NOMO-1 treated with DMSO at 0.1 percent for 48 hours (cell line): ENCODE results near the gene AIG1.
"Not testable (repeated sequence)": the region's sequence is repeated elsewhere in the genome, so short reads cannot be mapped to it uniquely, and the experiment has no call there.

ENCODE experiments used
- DNase-seq: peaks from one replicate; lab custom pipeline; 2025; ENCODE audit not compliant: unreplicated experiment; lab: John Stamatoyannopoulos, UW

AIG1 gene, protein sequence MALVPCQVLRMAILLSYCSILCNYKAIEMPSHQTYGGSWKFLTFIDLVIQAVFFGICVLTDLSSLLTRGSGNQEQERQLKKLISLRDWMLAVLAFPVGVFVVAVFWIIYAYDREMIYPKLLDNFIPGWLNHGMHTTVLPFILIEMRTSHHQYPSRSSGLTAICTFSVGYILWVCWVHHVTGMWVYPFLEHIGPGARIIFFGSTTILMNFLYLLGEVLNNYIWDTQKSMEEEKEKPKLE

DNA sequence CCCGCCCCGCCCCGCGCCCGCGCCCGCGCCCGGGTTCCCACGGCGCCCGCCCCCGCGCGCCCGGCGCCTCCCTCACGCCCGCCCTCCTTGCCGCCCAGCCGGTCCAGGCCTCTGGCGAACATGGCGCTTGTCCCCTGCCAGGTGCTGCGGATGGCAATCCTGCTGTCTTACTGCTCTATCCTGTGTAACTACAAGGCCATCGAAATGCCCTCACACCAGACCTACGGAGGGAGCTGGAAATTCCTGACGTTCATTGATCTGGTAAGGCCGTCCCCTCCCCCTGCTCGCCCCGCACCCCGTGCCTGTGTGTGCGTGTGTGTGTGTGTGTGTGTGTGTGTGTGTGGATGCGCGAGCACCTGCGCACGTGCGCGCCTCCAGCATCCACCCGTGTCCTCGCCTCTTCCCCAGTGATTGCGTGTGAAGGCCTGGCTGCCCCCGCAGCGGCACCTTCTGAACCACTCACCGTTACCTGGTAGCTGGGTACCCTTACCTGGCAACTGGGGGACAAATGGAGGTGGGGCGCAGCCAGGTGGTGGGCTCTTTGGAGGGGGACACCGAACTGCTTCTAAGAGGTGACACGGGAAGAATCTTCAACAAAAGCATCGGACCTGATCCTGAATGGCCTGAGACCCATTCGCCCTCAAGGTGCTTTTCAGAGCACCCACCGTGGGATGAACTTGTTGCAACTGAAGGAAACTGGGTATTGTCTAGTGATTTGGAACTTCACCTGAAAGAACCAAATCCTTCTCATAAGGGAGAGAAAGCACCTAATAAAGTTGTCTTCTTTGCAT, at the start of gene AIG1:
TSS of gene AIG1 (plus strand) at position 84 of the 791 bp plus-strand sequence. CDS start at position 121, 37 bp downstream.
- no peak for DNase-seq

DNA sequence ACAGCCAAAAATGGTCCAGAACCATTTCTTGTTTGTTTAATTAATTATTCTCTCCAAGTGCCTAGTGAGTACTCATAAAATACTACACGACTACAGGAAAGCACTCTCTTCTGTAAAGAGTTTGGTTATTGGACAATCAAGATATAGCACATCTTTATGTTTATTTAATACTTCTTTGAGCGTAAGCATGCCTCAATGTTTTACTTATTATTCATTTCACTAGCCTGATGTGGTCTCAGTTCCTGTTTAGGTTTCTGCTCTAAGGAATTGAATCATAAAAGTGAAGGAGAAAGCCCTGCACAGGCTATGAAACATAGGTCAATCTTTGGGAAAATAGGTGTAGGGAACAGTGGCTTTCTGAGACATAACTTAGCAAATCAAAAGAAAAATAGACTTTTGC, 45.9 kb upstream of the AIG1 start:
- no peak for DNase-seq

DNA sequence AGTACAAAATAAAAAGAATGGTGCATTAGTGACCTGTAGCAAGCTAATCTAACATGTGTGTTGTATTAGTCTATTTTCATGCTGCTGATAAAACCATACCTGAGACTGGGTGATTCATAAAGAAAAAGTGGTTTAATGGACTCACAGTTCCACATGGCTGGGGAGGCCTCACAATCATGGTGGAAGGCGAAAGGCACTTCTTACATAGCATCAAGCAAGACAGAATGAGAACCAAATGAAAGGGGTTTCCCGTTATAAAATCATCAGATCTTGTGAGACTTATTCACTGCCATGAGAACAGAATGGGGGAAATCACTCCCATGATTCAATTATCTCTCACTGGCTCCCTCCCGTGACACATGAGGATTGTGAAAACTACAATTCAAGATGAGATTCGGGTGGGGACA, 45.4 kb upstream of the AIG1 start:
- no peak for DNase-seq

DNA sequence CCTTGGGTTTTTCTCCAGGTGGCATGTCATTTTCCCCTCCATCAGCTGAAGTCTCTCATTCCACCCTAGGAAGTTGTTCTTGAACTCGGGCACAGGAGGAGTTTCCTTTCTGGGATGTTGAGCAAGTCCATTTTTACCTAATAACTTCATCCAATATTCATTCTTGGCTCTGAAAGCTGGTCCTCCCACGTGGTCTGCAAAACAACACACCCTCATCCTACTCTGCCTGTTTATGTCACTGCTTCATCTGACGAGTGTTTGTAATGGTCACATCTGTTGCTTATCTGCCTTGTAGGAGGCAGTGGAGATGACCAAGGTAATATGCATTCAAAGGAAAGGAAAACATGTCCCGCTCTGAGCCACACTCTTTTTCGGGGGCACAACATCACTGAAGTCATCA, 41.7 kb upstream of the AIG1 start:
- no peak for DNase-seq

DNA sequence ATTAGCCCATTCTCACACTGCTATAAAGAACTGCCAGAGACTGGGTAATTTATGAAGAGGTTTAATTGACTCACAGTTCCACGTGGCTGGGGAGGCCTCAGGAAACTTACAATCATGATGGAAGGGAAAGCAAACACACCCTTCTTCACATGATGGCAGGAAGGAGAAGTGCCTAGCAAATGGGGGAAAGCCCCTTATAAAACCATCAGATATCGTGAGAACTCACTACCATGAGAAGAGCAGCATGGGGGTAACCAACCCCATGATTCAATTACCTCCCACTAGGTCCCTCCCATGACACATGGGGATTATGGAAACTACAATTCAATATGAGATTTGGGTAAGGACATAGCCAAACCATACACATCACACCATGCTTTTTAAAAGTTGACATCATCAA, 39.8 kb upstream of the AIG1 start:
- not testable (repeated sequence) for DNase-seq

DNA sequence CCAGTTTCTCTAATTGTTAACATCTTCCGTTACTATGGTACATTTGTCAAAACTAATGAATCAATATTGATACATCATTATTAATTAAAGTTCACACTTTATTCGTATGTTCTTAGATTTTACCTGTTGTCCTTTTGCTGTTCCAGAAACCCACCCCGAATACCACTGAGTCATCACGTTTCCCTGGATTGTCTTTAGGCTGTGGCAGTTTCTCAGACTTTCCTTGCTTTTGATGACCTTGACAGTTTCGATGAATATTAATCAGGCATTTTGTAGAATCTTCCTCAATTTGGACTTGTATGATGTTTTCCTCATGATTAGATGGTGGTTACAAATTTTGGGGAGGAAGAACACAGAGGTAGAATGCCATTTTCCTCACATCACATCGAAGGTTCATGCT, 39.1 kb upstream of the AIG1 start:
- no peak for DNase-seq

DNA sequence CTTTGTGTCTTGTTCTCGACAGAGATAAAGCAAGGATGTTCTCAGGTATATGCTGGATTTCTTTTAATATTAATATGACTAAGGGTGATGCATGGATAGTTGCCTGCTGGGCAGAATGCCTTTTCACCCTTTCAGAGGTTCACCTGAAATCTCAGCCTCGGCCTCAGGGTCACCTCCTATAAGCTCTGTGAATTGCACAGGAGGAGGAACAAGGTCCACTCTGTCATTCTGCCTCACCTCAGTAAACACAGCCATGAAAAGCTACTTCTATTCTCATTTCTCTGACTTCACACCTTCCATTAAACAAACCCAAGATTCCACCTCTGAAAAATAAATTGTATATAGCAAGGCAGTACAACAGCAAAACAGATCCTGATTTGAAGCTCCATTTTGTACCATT, 38.1 kb upstream of the AIG1 start:
- no peak for DNase-seq

DNA sequence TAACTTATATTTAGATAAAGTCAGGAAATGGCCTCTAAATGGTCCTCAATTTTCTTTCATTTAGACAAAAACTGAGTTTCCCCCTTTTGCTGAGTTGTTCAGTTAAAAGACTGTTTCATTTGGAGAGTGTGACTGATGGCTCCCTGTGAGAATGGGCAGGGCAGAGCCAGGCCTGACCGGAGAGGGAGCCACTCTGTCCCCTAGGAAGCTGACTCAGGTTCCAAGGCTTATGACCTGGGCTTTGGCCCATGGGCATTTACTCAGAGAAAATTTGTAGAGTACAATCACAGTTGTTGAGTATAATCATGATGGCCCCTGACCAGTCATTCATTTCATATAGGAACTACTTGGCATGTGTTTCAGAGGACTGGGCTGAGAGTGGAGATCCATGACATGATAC, 37.0 kb upstream of the AIG1 start:
- DNase-seq, result no peak

DNA sequence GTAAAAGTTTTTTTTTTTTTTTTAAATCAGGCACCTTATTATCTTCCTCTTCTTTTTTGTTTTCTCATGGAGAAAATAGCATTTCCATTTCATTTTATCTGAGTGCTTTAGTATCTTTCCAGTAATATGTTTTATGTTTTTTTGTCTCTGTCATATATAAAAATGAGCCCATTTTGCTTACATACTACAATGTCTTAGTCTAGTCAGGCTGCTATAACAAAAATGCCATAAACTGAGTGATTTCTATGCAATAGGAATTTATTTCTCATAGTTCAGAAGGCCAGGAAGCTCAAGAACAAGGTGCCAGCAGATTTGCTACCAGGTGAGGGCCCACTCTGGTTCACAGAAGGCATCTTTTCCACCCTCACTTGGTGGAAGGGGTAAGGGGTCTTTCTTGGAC, 35.7 kb upstream of the AIG1 start:
- no peak for DNase-seq

DNA sequence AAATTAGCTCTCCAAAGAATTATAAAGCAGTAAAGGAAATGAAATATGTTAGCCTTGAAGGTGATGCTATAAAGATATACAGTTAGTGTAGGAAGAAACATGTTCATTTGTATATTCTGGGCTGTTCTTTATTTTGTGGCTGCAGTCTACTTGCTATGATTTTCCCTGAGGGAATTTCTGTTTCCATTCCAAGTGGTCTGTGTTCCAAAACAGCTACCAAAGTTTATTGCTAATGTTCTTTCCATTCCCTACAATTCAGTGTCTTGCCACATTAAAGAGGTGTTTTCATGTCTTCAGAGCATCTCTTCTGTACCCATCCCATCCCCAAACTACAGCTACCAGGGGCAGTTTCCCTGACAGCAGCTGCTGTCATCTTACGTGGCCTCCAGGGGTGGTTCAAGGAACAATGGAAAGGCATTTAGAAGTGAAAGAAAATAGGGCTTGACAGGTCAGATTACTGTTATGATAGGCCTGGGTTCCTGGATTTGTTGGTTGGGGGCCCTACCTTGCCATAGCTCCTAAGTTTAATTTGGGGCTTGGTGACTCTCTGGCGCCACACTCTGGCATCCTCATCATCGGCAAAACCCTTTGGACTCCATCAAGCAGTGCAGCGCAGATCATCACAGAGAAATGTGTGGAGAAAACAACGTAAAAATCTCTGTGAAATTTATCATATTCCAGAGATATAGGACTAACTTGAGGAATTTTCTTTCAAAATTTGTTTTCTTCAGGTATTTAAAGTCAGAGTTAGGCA, 33.8 kb upstream of the AIG1 start:
- DNase-seq, result no peak

DNA sequence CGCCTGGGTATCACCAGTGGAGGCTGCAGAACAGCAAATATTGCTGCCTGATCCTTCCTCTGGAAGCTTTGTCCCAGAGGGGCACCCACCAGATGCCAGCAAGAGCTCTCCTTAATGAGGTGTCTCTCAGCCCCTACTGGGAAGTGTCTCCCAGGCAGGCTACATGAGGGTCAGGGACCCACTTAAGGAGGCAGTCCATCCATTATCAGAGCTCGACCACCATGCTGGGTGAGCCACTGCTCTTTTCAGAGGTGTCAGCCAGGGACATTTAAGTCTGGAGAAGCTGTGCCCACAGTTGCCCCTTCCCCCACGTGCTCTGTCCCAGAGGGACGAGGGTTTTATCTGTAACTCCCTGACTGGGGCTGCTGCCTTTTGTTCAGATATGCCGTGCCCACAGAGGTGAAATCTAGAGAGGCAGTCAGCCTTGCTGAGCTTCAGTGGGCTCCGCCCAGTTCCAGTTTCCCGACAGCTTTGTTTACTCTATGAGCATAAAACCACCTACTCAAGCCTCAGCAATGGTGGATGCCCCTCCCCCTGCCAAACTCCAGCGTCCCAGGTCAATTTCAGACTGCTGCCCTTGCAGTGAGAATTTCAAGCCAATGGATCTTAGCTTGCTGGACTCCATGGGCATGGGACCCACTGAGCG, 25.9 kb upstream of the AIG1 start:
- DNase-seq, result no peak

DNA sequence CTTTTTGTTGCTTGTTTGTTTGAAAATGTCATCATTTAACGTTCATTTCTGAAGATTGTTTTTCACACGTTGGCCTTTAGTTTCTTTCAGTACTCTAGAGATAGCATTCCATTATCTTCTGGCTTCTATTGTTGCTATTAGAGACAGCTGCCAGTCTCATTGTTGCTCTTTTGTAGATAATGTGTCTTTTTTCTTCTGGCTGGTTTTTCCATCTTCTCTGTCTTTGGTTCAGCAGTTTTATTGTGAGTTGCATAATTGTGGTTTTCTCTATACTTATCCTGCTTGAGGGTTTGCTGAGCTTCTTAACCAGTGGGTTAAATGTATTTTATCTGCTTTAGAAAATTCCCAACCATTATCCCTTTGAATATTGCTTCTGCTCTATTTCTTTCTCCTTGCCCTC, 23.2 kb upstream of the AIG1 start:
- no peak for DNase-seq

DNA sequence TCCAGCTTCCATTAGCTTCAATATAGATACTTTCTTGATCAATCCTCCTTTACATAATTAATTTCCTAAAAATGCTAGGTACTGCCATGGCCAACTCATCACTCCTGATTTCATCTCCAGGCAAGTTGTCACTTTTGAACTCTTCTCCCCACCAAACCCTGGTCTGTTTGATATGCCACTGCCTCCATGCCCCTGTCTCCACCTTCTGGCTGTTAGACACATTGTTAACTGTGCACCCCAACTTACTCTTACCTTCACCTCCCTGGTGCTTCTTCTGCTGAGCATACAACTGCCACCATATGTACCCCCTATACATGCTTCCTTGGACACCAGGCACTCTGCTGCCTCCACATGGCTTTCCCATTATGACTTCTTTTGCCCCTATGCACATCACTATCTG, 21.9 kb upstream of the AIG1 start:
- DNase-seq, result no peak

DNA sequence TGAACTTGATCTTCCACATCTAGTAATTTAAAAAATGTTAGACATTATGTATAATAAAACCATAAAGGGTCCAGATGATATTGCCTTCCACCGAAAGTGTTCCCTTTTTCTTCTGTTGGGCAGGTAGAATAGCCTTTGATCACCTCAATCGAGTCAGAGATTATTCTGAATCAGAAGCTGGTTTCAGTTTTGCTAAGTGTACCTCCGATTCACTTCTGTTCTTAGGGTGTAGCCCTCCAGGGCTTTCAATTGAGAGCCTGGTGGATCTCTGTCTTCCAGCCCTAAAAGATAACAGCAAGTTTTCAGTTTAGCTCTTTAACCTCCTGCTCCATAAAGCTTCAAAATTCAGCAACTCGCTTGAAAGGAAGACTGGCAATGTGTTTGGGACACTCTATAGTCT, 21.1 kb upstream of the AIG1 start:
- DNase-seq, result no peak

DNA sequence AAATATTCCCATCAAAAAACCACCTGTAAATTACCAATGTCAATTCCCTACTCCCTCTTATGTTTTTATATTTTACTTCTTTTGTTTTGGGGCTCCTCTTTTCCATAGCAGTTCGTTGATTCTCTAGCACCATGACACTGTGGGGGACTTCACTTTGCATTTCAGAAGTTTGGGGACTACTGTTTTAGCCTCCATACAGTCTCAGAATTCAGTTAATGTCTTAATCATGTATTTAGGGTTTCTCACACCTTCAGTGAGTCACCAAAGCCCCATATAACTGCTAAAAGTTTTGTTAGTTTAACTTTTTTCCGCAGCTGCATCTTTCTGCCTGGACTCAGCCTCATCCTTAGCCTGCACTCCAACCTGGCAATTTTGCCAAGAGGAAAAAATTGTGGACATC, 20.7 kb upstream of the AIG1 start:
- DNase-seq, result no peak

DNA sequence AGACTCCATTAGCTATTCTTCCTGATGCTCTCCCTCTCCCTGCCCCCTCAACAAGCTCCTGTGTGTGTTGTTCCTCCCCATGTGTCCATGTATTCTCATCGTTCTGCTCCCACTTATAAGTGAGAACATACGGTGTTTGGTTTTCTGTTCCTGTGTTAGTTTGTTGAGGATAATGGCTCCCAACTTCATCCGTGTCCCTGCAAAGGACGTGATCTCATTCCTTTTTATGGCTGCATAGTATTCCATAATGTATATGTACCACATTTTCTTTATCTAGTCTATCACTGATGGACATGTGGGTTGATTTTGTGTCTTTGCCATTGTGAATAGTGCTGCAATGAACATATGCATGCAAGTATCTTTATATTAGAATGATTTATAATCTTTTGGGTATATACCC, 16.3 kb upstream of the AIG1 start:
- not testable (repeated sequence) for DNase-seq

DNA sequence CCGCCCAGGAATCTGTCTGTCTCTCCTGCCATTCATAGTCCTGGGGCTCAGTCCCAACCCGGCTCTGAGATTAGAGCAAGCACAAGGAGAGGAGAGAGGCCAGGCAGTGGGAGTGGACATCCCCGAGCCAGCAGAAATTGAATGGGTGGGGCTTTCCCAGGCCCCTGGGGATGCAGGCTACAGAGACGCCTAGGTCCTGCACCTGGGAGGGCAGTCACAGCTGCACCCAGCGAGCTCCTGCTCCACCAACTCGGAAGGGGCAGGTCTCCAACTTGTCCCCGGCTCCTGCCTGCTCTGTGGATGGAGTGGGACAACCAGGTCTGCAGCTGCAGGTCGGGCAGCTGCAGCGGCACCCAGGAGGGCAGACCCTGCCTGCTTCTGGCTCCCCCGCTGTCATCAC, 11.1 kb upstream of the AIG1 start:
- DNase-seq, result no peak

DNA sequence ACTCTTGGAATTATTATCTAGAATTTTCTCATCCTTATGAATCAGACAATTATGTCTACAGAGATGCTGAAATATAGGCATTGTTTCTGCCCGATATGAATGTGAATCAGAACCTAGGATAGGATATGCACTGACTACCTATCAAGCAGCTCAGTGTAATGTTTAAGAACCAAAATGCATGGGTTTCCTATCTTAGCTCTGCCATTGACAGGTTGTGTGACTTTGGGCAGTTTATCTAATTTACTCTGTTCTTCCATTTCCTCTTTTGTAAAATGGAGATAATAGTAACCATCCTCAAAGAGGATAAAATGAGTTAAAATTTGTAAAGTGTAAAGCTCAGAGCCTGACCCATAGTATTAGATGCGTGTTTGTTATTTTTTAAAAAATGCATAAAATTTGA, 10.2 kb upstream of the AIG1 start:
- DNase-seq, result no peak

DNA sequence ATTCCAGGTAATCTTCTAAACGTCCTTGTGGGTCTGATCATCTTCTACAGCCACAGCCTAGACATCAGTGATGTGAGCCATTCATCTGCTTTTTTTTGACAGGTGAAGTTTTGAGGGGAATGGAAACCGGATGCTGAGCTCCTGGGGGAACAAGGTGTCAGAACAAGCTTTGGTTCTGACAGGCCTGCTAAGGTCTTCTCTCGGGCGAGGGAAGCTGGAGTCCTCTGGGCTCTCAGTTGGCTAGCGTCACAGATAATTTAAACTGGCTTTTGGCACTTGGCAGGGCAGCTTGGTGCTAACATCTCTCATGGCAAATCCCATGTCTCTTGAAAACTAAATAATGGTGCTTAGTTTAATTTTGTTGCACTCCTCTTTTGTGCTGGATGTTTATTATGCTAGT, 8.4 kb upstream of the AIG1 start:
- no peak for DNase-seq

DNA sequence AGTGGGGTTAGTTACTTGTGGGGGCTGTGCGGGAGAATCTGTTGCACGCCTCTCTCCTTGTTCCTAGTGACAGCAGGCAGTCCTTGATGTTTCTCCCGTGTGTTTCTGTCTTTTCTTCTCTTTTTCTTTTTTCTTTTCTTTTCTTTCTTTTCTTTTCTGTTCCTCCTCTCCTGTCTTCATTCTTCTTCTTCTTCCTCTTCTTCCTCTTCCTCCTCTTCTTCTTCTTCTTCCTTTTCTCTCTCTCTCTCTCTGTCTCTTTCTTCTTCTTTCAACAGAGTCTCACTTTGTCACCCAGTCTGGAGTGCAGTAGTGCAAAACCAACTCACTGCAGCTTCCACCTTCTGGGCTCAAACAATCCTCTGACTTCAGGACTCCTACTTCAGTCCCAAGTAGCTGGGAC, 6.8 kb upstream of the AIG1 start:
- DNase-seq, result no peak

DNA sequence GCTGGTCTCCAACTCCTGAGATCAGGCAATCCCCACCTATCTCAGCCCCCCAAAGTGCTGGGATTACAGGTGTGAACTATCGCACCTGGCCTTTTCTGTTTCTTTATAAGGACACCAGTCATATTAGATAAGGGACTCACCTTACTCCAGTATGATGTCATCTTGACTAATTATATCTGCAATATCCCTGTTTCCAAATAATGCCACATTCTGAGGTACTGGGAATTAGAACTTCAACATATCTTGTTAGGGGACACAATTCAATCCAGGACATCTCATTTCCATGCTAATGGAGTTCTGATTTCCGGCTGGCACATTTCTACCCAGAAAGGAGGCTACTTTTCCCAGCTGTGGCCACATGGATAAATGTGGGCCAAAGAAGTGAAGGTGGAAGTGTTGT, 6.4 kb upstream of the AIG1 start:
- DNase-seq, result no peak

DNA sequence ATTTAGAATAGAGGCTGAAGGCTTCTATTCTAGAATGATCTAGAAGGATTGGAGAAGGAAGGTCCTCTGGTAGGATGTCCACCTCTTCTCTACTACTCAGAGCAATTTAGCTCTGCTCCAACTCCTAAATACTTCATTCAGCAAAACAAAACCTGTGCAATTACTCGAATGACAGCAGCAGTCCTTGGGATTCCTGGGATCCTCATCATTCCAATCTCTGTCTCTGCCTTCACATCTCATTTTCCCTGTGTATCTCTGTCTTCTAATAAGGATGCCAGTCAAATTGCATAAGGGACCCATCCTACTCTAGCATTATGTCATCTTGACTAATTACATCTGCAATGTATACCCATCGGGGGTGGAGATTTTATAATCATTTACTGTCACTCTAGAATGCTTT, 5.5 kb upstream of the AIG1 start:
- no peak for DNase-seq
